ENCODE results near the gene MGARP.

DNA sequence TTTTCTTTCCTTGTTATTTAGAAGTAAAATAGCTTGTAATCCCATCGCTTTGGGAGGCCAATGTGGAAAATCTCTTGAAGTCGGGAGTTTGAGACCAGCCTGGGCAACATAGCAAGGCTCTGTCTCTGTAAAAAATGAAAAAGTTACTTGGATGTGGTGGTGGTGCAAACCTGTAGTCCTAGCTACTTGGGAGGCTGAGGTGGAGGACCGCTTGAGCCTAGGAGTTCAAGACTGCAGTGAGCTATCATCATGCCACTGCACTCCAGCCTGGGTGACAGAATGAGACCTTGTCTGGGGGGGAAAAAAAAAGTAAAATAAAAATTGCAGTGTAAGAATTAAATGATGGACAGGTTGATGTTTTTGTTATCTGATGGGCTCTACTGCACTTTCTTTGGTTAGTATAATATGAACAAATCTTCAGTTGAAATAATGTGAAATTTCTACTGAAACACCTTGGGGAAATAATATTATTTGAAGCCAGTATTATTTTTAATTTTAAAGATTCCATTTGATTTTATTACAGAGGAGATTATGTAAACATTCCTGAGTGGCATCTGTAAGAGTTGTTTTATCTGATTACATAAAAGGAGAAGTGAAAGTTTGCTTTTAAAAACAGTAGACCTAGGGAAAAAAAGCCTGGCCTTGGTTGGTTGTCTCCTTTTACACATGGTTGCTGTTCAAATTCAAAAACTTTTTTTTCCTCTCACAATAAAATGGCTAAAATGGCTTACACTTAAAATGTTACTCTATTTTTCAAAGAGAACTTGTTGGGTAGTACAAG lies 32.7 kb upstream of the MGARP start:
- no peak for TF ChIP-seq ZNF274 (IDR thresholded peaks at IDR 0.05; ENCODE audit: low read depth, low read length)
- TF ChIP-seq, protein P1, sequence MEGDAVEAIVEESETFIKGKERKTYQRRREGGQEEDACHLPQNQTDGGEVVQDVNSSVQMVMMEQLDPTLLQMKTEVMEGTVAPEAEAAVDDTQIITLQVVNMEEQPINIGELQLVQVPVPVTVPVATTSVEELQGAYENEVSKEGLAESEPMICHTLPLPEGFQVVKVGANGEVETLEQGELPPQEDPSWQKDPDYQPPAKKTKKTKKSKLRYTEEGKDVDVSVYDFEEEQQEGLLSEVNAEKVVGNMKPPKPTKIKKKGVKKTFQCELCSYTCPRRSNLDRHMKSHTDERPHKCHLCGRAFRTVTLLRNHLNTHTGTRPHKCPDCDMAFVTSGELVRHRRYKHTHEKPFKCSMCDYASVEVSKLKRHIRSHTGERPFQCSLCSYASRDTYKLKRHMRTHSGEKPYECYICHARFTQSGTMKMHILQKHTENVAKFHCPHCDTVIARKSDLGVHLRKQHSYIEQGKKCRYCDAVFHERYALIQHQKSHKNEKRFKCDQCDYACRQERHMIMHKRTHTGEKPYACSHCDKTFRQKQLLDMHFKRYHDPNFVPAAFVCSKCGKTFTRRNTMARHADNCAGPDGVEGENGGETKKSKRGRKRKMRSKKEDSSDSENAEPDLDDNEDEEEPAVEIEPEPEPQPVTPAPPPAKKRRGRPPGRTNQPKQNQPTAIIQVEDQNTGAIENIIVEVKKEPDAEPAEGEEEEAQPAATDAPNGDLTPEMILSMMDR (IDR thresholded peaks at IDR 0.05 in 2 of 3, conservative IDR thresholded peaks at IDR 0.05 in 1 of 3; ENCODE audit: borderline replicate concordance in 1 of 3, insufficient read depth in 1 of 3, low read depth in 2 of 3, low read length in 2 of 3), result no peak
- no peak for TF ChIP-seq RAD21 (IDR thresholded peaks at IDR 0.05; ENCODE audit: low read depth)
- no peak for TF ChIP-seq EZH2 (IDR thresholded peaks at IDR 0.05)
- TF ChIP-seq POLR2AphosphoS5 (IDR thresholded peaks at IDR 0.05; ENCODE audit: low read depth, low read length), result no peak
- TF ChIP-seq SRF (IDR thresholded peaks at IDR 0.05; ENCODE audit: low read depth), result no peak
- TF ChIP-seq YY1 (IDR thresholded peaks at IDR 0.05; ENCODE audit: extremely low read depth, insufficient replicate concordance, low read depth, low read length), result no peak
- TF ChIP-seq, protein P2, sequence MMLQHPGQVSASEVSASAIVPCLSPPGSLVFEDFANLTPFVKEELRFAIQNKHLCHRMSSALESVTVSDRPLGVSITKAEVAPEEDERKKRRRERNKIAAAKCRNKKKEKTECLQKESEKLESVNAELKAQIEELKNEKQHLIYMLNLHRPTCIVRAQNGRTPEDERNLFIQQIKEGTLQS (IDR thresholded peaks at IDR 0.05), result no peak
- no peak for TF ChIP-seq EZH2phosphoT487 (IDR thresholded peaks at IDR 0.05; ENCODE audit: borderline replicate concordance)
- TF ChIP-seq SIN3A (IDR thresholded peaks at IDR 0.05; ENCODE audit: low read depth), result no peak

Data from HCT116 (cell line).